Measurements from ENCODE around the gene UBA5. TPM values are rescaled to one million over a fixed set of nuclear protein-coding genes. Genes with fewer than 3 reads are reported as not detected.

The UBA5 gene
- total and polyA plus RNA-seq, 4 experiments from 2014 or later: 33.0 to 44.5 (median 33.4) TPM

GRCh38 chr3:132703733-132704132 lies 43.6 kb downstream of the UBA5 start:
- Mint-ChIP-seq H3K27ac (no peak overlapping the region), H3K9me3 (no peaks in the 10 kb centered on the region), H3K27me3 (no peaks in the 10 kb centered on the region), H3K36me3 (peaks cover 62 to 70% of the 10 kb centered on the region in 2 donors), H3K4me1 (peaks cover 0 to 11% (median 2%) of the 10 kb centered on the region in 4 donors), H3K4me3 (no peak overlapping the region)
- H3K9me3 ChIP-seq (ENCODE audit: control insufficient read depth in 1 of 2, low read length in 2 of 2): no peaks in the 10 kb centered on the region
- POLR2A ChIA-PET (ENCODE audit: partially characterized antibody): no interaction called here
- H3K36me3 ChIP-seq (ENCODE audit: insufficient read depth, low read length): peaks cover 37% of the 10 kb centered on the region
- DNase-seq: no peak
- intact Hi-C loops (cut with micrococcal nuclease): no loop called here
- H3K27me3 ChIP-seq (ENCODE audit: insufficient read depth, low read length): no peaks in the 10 kb centered on the region
- CTCF ChIA-PET (ENCODE audit: partially characterized antibody): no interaction called here
- H3K4me3 ChIP-seq (ENCODE audit: low read length in 2 of 2): no peak overlapping the region
- H3K27ac ChIP-seq (ENCODE audit: low read depth, low read length): no peak overlapping the region
- no peaks in the 10 kb centered on the region for H3K4me1 ChIP-seq (ENCODE audit: insufficient read depth, low read length)

GRCh38 chr3:132709761-132710160 lies 49.6 kb downstream of the UBA5 start:
- H3K4me3 Mint-ChIP-seq: no peak overlapping the region
- peaks cover 45 to 60% of the 10 kb centered on the region in 2 donors for H3K36me3 Mint-ChIP-seq
- intact Hi-C loops (cut with micrococcal nuclease): no loop called here
- no peak overlapping the region for H3K27ac Mint-ChIP-seq
- H3K27ac ChIP-seq (ENCODE audit: low read depth, low read length): no peak overlapping the region
- POLR2A ChIA-PET (ENCODE audit: partially characterized antibody): no interaction called here
- H3K27me3 ChIP-seq (ENCODE audit: insufficient read depth, low read length): no peaks in the 10 kb centered on the region
- no peaks in the 10 kb centered on the region for H3K9me3 ChIP-seq (ENCODE audit: control insufficient read depth in 1 of 2, low read length in 2 of 2)
- no peaks in the 10 kb centered on the region for H3K27me3 Mint-ChIP-seq
- DNase-seq: no peak
- no peaks in the 10 kb centered on the region for H3K4me1 ChIP-seq (ENCODE audit: insufficient read depth, low read length)
- H3K9me3 Mint-ChIP-seq: no peaks in the 10 kb centered on the region
- no peak overlapping the region for H3K4me3 ChIP-seq (ENCODE audit: low read length in 2 of 2)
- peaks cover 0 to 11% (median 5%) of the 10 kb centered on the region in 4 donors for H3K4me1 Mint-ChIP-seq
- CTCF ChIA-PET (ENCODE audit: partially characterized antibody): interaction anchor here (0.9 to 1.6 kb wide), 2 partner anchors 9 to 19 kb away, joined by 3 read pairs; no protein-coding TSS in a partner anchor
- peaks cover 27% of the 10 kb centered on the region for H3K36me3 ChIP-seq (ENCODE audit: insufficient read depth, low read length)

DNA sequence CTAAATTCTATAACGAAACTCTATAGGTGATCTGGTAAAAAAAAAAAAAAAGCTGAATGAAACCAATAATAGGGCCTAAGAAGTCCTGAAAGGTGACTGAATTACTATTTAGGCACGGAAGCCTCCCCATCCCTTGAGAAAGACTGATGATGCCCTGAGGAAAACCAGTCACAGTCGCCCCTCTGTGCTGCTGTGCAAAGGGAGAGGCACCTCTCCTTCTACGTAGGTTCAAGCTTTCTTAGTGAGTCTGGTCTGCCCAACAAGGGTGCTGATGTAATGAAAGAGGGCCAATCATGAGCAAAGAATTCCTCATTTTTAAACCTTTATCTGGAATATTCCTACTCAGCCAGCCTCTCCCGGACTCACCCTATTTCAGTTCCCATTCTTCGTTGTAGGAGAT lies 50.2 kb downstream of the UBA5 start:
- intact Hi-C loops (cut with micrococcal nuclease): no loop called here
- H3K36me3 ChIP-seq (ENCODE audit: insufficient read depth, low read length): peaks cover 27% of the 10 kb centered on the region
- H3K27me3 Mint-ChIP-seq: no peaks in the 10 kb centered on the region
- H3K27ac ChIP-seq (ENCODE audit: low read depth, low read length): no peak overlapping the region
- H3K9me3 ChIP-seq (ENCODE audit: control insufficient read depth in 1 of 2, low read length in 2 of 2): no peaks in the 10 kb centered on the region
- no peak overlapping the region for H3K4me3 Mint-ChIP-seq
- H3K4me1 Mint-ChIP-seq: peaks cover 0 to 14% (median 5%) of the 10 kb centered on the region in 4 donors
- no peaks in the 10 kb centered on the region for H3K27me3 ChIP-seq (ENCODE audit: insufficient read depth, low read length)
- CTCF ChIA-PET (ENCODE audit: partially characterized antibody): interaction anchor here (0.9 to 1.6 kb wide), 2 partner anchors 8 to 18 kb away, joined by 3 read pairs; no protein-coding TSS in a partner anchor
- POLR2A ChIA-PET (ENCODE audit: partially characterized antibody): no interaction called here
- peaks cover 44 to 58% of the 10 kb centered on the region in 2 donors for H3K36me3 Mint-ChIP-seq
- H3K4me3 ChIP-seq (ENCODE audit: low read length in 2 of 2): no peak overlapping the region
- no peak overlapping the region for H3K27ac Mint-ChIP-seq
- DNase-seq: no peak
- H3K9me3 Mint-ChIP-seq: no peaks in the 10 kb centered on the region
- H3K4me1 ChIP-seq (ENCODE audit: insufficient read depth, low read length): no peaks in the 10 kb centered on the region

DNA sequence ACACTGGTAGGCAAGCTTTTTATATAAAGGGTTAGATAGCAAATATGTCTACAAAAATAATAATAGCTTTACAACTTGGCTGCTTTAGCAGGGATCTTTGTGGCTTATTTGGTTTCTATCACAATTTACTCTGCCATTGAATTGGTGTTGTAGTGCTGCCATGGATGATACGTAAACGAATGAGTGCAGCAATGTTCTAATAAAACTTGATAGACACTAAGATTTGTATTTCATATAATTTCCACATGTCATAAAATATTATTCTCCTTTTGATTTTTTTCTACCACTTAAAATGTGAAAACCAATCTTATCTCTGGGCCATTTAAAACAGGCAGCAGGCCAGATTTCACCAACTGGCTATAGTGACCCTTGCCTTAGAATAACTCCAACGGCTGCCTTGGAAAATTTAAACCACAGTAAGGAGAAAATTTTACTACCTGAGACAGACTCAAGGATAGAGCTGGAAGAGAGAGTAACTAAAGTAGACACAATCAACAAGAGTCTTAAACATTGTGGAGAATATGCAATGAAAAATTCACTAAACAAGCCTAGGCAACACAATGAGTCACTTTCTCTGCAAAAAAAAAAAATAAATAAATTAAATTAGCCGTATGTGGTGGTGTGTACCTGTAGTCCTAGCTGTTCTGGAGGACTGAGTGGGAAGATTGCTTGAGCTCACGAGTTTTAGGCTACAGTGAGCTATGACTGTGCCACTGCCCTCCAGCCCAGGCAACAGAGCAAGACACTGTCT lies 54.0 kb downstream of the UBA5 start:
- DNase-seq: no peak
- Histone ChIP-seq H3K27ac (ENCODE audit: low read depth, low read length) (no peak overlapping the region), H3K4me3 (ENCODE audit: low read length in 2 of 2) (no peak overlapping the region), H3K27me3 (ENCODE audit: insufficient read depth, low read length) (no peaks in the 10 kb centered on the region), H3K4me1 (ENCODE audit: insufficient read depth, low read length) (peaks cover 5% of the 10 kb centered on the region), H3K36me3 (ENCODE audit: insufficient read depth, low read length) (peaks cover 29% of the 10 kb centered on the region), H3K9me3 (ENCODE audit: control insufficient read depth in 1 of 2, low read length in 2 of 2) (no peaks in the 10 kb centered on the region)
- Mint-ChIP-seq H3K4me3 (no peak overlapping the region), H3K36me3 (peaks cover 26 to 56% of the 10 kb centered on the region in 2 donors), H3K27ac (no peak overlapping the region), H3K27me3 (no peaks in the 10 kb centered on the region), H3K9me3 (no peaks in the 10 kb centered on the region), H3K4me1 (peaks cover 15 to 22% (median 19%) of the 10 kb centered on the region in 4 donors)
- intact Hi-C loops (cut with micrococcal nuclease): no loop called here
- ChIA-PET POLR2A (ENCODE audit: partially characterized antibody) (no interaction called here), CTCF (ENCODE audit: partially characterized antibody) (interaction anchor here (0.8 to 1.9 kb wide), 4 partner anchors 12 to 32 kb away, joined by 3 to 7 read pairs (median 4); no protein-coding TSS in a partner anchor)

GRCh38 chr3:132716372-132716771 lies 56.2 kb downstream of the UBA5 start:
- H3K27ac Mint-ChIP-seq: peak overlapping the region in 2 of 7 donors; percentile 29 to 30
- no peaks in the 10 kb centered on the region for H3K9me3 Mint-ChIP-seq
- POLR2A ChIA-PET (ENCODE audit: partially characterized antibody): no interaction called here
- H3K4me1 ChIP-seq (ENCODE audit: insufficient read depth, low read length): peaks cover 24% of the 10 kb centered on the region
- CTCF ChIA-PET (ENCODE audit: partially characterized antibody): interaction anchor here (1.1 kb wide), 1 partner anchor 73 kb away, joined by 3 read pairs; no protein-coding TSS in a partner anchor
- peaks cover 11 to 53% of the 10 kb centered on the region in 2 donors for H3K36me3 Mint-ChIP-seq
- intact Hi-C loops (cut with micrococcal nuclease): no loop called here
- no peaks in the 10 kb centered on the region for H3K9me3 ChIP-seq (ENCODE audit: control insufficient read depth in 1 of 2, low read length in 2 of 2)
- peaks cover 15% of the 10 kb centered on the region for H3K36me3 ChIP-seq (ENCODE audit: insufficient read depth, low read length)
- H3K4me3 Mint-ChIP-seq: no peak overlapping the region
- H3K4me3 ChIP-seq (ENCODE audit: low read length in 2 of 2): no peak overlapping the region
- H3K27me3 ChIP-seq (ENCODE audit: insufficient read depth, low read length): no peaks in the 10 kb centered on the region
- no peak for DNase-seq
- H3K27ac ChIP-seq (ENCODE audit: low read depth, low read length): no peak overlapping the region
- peaks cover 34 to 40% (median 37%) of the 10 kb centered on the region in 4 donors for H3K4me1 Mint-ChIP-seq
- no peaks in the 10 kb centered on the region for H3K27me3 Mint-ChIP-seq

DNA sequence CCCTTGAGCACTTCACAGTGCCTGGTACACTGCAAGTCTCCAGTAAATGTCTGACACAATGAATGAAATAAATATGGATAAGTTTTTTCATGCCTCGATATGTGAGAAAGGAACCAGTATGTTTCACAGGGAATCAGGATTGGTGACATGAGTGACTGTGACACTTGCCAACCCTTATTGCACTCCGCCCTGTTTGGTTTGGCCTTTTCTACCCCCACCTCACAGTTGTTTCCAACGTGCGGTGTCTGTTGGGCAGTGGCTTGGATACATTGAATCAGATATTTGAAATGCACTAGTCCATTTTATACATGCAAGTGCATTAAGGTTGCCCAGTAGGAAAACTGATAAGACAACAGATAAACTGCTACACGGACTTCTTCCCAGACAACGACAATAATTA lies 60.1 kb downstream of the UBA5 start:
- H3K27me3 ChIP-seq (ENCODE audit: insufficient read depth, low read length): no peaks in the 10 kb centered on the region
- H3K4me1 ChIP-seq (ENCODE audit: insufficient read depth, low read length): peaks cover 35% of the 10 kb centered on the region
- no peaks in the 10 kb centered on the region for H3K27me3 Mint-ChIP-seq
- peak overlapping the region; percentile 64 to 96 (median 92) for H3K4me3 Mint-ChIP-seq
- H3K36me3 Mint-ChIP-seq: peaks cover 6 to 41% of the 10 kb centered on the region in 2 donors
- POLR2A ChIA-PET (ENCODE audit: partially characterized antibody): interaction anchor here (3.8 kb wide), 1 partner anchor 853 kb away, joined by 24 read pairs; the partner anchor contains the start of gene CDV3
- CTCF ChIA-PET (ENCODE audit: partially characterized antibody): no interaction called here
- H3K9me3 Mint-ChIP-seq: no peaks in the 10 kb centered on the region
- H3K36me3 ChIP-seq (ENCODE audit: insufficient read depth, low read length): peaks cover 9% of the 10 kb centered on the region
- no peaks in the 10 kb centered on the region for H3K9me3 ChIP-seq (ENCODE audit: control insufficient read depth in 1 of 2, low read length in 2 of 2)
- peak overlapping the region; percentile 12 to 15 for H3K4me3 ChIP-seq (ENCODE audit: low read length in 2 of 2)
- intact Hi-C loops (cut with micrococcal nuclease): loop anchor here (5.0 to 10.0 kb wide), 5 partner anchors 722 to 1828 kb away; partner anchors contain the start of genes ATP2C1 and NUDT16
- H3K4me1 Mint-ChIP-seq: peaks cover 35 to 53% (median 46%) of the 10 kb centered on the region in 4 donors
- no peak for DNase-seq
- no peak overlapping the region for H3K27ac ChIP-seq (ENCODE audit: low read depth, low read length)
- peak overlapping the region in 5 of 7 donors; percentile 48 to 79 (median 66) for H3K27ac Mint-ChIP-seq

- H3K4me1 ChIP-seq (ENCODE audit: insufficient read depth, low read length): peaks cover 30% of the 10 kb centered on the region
- POLR2A ChIA-PET (ENCODE audit: partially characterized antibody): interaction anchor here (0.5 to 3.8 kb wide), 5 partner anchors 9 to 853 kb away, joined by 3 to 24 read pairs (median 6); partner anchors contain the start of genes CDV3, DNAJC13 and UBA5
- H3K4me3 ChIP-seq (ENCODE audit: low read length in 2 of 2): peak overlapping the region; percentile 44 to 81
- intact Hi-C loops (cut with micrococcal nuclease): loop anchor here (1.0 to 10.0 kb wide), 12 partner anchors 61 to 1975 kb away; partner anchors contain the start of genes ASTE1, ATP2C1, CDV3 and CEP63
- no peaks in the 10 kb centered on the region for H3K27me3 ChIP-seq (ENCODE audit: insufficient read depth, low read length)
- CTCF ChIA-PET (ENCODE audit: partially characterized antibody): interaction anchor here (1.5 kb wide), 1 partner anchor 851 kb away, joined by 4 read pairs; no protein-coding TSS in a partner anchor
- Mint-ChIP-seq H3K27me3 (peaks cover 0 to 1% of the 10 kb centered on the region in 2 donors), H3K27ac (peak overlapping the region; percentile 79 to 94 (median 91)), H3K4me3 (peak overlapping the region; percentile 90 to 96 (median 92)), H3K4me1 (peaks cover 31 to 50% (median 43%) of the 10 kb centered on the region in 4 donors), H3K9me3 (no peaks in the 10 kb centered on the region), H3K36me3 (peaks cover 6 to 29% of the 10 kb centered on the region in 2 donors)
- H3K27ac ChIP-seq (ENCODE audit: low read depth, low read length): peak overlapping the region; percentile 80
- no peaks in the 10 kb centered on the region for H3K9me3 ChIP-seq (ENCODE audit: control insufficient read depth in 1 of 2, low read length in 2 of 2)
- DNase-seq: peak in 1 of 5 donors; percentile 55
- peaks cover 5% of the 10 kb centered on the region for H3K36me3 ChIP-seq (ENCODE audit: insufficient read depth, low read length)
These were observed 61.5 kb downstream of the UBA5 start for GRCh38 chr3:132721479-132722164.

Measured in CD4-positive, alpha-beta memory T cell (primary cell).